ENCODE data around the gene DDX21.

DNA sequence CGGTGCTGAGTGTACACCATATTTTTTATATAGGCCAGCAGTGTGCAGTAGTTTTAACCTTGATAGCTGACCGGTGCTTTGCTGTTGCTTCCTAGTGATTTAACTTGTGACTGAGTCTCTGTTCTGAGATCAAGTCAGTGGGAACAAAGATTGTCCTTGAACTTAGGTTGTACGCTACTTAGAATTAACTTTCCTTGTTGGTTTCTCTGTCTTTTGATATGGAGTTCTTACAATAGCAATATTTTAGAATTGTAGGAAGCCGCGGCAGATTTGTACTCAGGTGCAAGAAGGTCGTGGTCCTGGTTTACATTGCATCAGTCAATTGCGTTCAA lies 1.3 kb downstream of the DDX21 start:
- TF ChIP-seq EZH2 (IDR thresholded peaks at IDR 0.05) = no peak
- no peak for TF ChIP-seq POLR2AphosphoS5 (IDR thresholded peaks at IDR 0.05; ENCODE audit: borderline replicate concordance, low read depth, low read length)
- no peak for TF ChIP-seq FOXP2 (optimal IDR thresholded peaks at IDR 0.05; ENCODE audit: control extremely low read depth, extremely low read length, insufficient read depth)
